B cell (primary cell): ENCODE data around the gene NR4A2.

Experiments
- EZH2 ChIP-seq: IDR thresholded peaks from 2 replicates; pipeline ENCODE4 v1.6.1; 2012; ENCODE audit warnings: borderline replicate concordance, low read depth, mild to moderate bottlenecking, moderate library complexity, low read length; ENCODE audit not compliant: insufficient read depth, poor library complexity, severe bottlenecking
- TF ChIP-seq, protein P1 (sequence below): fragments of 200-600 bp; IDR thresholded peaks from one replicate; pipeline ENCODE4 v1.8.0; 2022; ENCODE audit warnings: antibody characterized with exemption, mild to moderate bottlenecking

DNA sequence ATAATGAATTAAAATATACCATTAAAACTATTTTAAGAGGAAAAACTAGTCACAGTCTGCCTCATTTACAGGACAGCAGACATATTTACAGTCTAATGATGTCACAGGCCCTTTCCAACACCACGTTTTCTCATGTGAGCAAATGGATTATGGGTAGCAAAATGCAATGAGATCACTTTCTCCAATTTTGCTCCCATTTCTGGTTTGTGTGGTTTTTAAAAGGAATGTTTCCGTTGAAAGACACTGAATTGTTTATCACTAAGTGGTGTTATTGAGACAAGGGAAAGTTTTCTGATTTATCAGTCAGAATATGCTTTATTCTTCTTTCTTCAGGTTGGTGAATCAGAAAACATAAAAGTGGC, 11.4 kb upstream of the NR4A2 start:
- TF ChIP-seq, protein P1, sequence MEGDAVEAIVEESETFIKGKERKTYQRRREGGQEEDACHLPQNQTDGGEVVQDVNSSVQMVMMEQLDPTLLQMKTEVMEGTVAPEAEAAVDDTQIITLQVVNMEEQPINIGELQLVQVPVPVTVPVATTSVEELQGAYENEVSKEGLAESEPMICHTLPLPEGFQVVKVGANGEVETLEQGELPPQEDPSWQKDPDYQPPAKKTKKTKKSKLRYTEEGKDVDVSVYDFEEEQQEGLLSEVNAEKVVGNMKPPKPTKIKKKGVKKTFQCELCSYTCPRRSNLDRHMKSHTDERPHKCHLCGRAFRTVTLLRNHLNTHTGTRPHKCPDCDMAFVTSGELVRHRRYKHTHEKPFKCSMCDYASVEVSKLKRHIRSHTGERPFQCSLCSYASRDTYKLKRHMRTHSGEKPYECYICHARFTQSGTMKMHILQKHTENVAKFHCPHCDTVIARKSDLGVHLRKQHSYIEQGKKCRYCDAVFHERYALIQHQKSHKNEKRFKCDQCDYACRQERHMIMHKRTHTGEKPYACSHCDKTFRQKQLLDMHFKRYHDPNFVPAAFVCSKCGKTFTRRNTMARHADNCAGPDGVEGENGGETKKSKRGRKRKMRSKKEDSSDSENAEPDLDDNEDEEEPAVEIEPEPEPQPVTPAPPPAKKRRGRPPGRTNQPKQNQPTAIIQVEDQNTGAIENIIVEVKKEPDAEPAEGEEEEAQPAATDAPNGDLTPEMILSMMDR, result no peak
- TF ChIP-seq EZH2, result no peak
